H4 (cell line): ENCODE results near the gene U2AF1. TPM values are rescaled to one million over a fixed set of nuclear protein-coding genes. Genes with fewer than 3 reads are reported as not detected.
"Not testable (repeated sequence)": the region's sequence is repeated elsewhere in the genome, so short reads cannot be mapped to it uniquely, and the experiment has no call there.

ENCODE experiments used
- DNase-seq: peaks from one replicate; pipeline ENCODE4 v3.0.0-alpha.2; 2015; ENCODE audit warnings: low spot score
- total RNA-seq: library from RNA; depleted of rRNA; stranded (reverse); fragments of >200 nt; shearing (Covaris generic); gene quantifications from 2 replicates; pipeline ENCODE4 v1.2.3, GENCODE V29; 2014; rRNA removed

Gene U2AF1, protein sequence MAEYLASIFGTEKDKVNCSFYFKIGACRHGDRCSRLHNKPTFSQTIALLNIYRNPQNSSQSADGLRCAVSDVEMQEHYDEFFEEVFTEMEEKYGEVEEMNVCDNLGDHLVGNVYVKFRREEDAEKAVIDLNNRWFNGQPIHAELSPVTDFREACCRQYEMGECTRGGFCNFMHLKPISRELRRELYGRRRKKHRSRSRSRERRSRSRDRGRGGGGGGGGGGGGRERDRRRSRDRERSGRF
- total RNA-seq: 31.4 and 36.9 TPM in 2 replicates

DNA sequence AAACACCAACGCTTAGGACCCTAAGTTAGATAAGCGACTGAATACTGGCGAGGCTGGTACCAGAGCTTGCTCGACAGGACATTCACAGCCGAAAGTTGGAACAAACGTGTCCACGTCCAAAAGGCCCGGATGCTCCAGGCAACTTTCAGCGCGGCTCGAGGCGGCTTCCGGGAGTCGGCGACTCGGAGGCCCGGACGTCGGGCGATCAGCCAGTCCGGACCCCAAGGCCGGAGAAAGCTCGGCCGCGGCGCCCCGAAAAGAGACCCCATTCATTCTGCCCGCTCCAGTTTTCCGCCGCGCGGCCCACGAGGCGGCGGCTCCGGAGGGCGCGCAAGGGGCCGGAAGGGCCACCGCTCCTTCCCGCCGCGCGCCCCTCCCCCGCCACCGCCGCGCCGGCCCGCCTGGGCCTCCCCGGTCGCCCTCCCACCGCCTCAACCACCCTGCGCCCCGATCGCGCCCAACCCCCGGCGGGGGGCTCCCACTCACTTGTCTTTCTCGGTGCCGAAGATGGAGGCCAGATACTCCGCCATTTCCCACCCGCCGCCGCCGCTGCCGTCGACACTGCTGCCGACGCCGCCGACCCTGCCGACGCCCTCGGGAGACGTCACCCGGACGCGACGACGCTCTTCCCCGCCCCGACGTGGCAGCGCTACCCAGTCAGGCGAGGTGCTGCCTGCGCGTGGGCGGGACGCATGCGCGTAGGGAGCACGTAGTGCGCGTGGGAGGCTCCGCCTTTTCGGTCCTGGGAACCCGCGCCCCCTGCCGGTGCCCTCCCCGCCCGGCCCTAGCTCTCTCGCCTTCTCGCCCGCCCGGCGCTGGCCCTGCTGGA, at the start of gene U2AF1:
Gene U2AF1 (minus strand): TSS at position 606 of the 829 bp plus-strand sequence. CDS start 76 bp downstream, at position 530.
- DNase-seq: not testable (repeated sequence)

DNA sequence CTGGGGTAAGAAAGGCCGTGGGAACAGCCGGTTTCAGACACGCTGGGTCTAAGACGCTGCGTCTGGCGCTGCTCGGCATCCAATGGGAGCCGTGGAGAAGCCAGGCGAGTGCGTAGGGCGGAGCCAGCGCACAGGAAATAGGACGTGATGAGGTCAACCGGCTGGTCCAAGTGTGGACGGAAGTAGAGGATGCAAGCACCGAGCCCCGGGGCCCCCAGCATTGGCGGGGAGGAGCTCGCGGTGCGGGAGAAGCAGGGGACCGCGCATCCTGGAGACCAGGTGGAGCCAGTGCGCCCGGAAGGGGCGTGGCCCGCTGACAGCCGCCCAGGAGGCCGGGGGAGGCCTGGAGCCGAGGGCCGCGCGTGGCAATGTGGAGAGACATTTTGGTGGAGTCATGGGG, 46.2 kb upstream of the U2AF1 start:
- not testable (repeated sequence) for DNase-seq

DNA sequence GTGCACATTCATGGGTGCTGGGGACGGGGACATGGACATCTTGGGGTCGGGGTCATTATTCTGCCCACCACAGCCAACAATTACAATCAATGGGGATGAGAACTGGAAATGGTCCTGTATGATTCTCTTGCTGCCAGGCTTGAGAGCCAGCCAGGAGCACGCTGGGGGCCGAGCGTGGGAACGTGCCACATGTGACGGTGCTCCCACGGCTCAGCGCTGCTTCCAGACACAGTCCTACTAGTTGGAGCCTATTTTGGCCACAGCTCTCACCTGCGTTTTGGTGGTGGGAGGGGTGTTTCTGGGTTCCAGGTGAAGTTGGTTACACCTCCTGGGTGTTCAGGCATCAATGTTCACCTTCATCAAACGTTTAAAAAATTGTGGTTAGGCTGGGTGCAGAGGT, 42.0 kb upstream of the U2AF1 start:
- not testable (repeated sequence) for DNase-seq

DNA sequence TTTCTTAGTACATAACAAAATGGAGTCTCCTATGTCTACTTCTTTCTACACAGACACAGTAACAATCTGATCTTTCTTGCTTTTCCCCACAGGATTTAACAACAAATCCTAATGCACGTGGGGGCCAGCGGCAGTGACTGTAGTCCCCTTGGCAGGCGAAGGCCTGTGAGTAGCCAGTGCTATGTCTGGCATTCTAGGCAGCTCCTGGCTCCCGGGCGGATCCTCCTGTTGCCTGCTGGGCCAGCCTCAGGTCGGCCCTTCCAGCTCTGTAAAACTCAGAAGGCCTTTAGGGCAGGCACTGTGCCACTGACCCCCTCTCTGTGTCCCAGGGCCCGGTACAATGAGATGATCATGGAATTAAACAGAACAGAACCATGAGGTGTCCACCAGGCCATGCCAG, 40.6 kb upstream of the U2AF1 start:
- DNase-seq: not testable (repeated sequence)

DNA sequence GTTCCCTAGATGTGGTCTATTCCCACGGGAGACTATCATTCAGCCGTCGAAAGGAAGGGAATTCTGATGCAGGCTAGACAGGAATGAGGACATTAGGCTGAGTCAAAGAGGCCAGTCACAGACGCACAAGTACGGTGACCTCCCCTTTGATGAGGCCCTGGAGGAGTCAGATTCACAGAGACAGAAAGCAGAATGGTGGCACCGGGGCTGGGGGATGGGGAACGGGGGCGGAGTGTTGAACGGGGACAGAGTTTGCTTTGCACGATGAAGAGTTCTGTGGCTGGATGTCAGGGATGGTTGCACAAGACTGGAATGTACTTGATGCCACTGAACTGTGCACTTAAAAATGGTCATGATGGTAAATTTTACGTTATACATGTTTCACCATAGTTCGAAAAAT, 39.3 kb upstream of the U2AF1 start:
- DNase-seq: not testable (repeated sequence)

DNA sequence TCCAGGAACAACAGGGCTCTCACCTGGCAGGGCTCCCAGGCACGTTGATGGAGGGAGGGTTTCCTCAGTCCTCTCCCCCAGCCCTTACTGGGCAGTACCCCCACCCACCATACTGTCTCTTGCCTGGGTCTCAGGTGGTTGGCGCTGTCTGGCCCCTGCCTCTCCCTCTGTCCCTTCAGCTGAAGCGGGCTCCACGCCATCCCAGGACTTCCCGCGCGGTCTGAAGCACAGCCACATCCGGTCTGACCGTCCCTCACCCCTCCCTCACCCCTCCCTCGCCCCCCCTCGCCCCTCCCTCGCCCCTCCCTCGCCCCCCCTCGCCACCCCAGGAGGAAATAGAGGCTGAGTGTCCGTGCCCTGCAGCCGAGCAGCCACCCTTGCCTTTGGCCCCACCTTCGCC, 34.0 kb upstream of the U2AF1 start:
- not testable (repeated sequence) for DNase-seq

DNA sequence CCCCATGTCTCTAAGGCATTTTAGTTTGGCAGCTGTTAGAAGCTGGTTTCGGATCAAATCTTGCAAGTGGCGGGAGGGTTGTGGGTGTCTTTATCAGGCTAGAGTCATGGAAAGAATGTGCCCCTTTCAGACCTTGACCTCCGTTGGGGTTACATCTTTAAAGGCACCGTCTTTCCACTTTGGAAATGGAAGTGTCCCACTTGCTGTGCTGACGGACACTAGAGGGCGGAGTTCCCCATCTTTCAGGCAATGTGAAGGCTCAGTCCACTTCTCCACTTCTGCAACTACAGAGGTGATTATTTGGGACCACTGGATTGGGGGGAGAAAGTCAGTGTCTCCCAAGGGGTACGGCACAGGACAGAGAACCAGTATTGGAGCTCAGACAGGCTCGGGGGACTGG, 31.6 kb upstream of the U2AF1 start:
- DNase-seq: not testable (repeated sequence)

DNA sequence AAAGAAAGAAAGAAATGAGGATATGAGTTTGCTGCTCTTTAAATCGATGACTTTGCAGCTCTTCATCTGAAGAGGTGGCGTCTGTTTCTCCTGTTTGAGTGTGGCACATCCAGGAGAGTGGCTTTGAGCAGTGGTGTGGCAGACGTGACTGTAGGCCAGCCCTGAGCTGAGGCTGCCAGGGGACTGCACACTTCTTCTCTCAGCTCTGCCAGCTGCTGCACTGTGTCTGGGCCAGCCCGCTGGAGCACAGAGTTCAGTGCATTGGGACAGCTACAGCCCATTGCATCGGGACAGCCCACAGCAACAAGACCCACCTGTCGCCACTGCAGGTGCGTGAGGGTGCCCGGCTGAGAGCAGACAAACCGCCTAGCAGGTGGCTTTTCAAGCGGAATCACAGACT, 27.1 kb upstream of the U2AF1 start:
- DNase-seq: not testable (repeated sequence)

DNA sequence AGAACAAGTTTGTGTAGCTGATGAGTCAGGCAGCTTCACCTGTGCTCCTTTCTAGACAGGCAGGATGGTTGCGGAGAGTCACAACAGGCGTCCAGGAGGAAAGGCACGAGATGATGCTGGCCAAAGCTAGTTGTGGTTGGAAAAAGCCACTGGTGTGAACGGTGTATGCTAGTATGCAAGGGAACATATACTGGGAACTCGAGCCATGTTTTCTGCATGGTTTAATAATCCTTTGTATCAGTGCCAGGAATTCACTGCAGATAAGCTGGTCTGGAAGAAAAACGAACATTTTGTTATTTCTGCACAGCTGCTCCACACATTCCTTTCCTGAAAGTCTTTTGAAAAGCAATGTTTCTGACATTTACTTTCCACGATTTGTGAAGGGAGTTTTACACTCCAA, 22.7 kb upstream of the U2AF1 start:
- not testable (repeated sequence) for DNase-seq

DNA sequence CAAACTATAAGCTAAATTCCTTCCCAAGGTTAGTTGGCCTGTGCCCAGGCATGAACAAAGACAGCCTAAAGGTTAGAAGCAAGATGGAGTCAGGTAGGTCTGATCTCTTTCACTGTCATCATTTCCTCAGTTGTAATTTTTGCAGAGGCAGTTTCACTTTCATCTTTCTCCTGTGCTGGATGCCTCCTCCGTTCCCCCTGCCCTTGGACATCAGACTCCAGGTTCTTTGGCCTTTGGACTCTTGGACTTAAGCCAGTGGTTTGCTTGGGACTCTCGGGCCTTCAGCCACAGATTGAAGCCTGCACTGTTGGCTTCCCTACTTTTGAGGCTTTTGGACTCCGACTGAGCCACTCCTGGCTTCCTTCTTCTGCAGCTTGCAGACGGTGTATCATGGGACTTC, 8.6 kb upstream of the U2AF1 start:
- DNase-seq: not testable (repeated sequence)

DNA sequence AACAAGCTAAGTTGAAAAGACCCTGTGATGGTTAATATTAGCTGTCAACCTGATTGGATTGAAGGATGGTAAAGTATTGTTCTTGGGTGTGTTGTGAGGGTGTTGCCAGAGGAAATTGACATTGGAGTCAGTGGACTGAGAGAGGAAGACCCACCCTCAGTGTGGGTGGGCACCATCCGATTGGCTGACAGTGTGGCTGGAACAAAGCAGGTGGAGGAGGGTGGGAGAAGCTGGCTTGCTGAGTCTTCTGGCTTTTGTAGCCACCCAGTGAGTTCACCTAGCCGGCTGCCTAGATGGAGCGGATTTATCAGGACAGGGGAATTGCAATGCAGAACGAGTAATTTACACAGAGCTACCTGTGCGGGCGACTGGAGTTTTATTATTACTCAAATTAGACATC, 7.1 kb upstream of the U2AF1 start:
- not testable (repeated sequence) for DNase-seq

DNA sequence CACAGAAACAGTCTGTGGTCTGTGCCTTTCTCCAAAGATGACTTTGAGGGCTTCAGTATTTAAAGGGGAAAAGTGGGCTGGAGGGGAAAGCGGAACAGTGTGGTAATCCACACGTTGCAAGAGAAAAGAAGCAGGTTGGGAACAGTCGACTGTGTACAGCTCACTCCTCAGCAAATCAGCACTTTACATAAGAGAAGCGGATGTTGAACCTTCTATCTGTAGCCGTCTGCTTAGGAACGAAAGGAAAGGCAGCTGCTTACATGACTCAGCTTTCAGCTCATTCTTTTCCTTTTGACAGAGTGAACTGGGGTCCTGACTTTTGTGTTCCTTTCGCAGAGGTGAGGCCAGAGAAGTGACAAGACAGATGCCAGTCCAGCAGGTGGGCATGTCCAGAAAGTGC, 1.6 kb upstream of the U2AF1 start:
- not testable (repeated sequence) for DNase-seq

DNA sequence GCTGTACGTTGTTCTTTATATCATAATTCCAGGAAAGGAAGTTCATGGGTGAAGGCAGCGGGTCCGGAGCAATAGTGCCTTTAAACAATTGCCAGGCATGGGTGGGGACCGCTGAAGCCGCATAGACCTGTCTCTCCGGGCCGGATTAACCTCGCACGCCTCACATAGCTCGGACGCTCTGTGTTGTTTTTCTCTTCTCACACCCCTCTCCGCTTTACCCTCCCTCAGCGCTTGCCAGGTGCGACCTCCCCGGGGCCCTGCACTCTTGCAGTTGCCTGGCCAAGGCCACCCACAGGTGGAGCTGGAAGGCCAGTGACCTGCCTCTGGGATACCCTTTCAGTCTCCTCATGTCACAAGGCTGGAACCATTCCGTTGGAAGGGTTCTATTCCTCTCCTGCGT, 807 bp upstream of the U2AF1 start:
- DNase-seq: not testable (repeated sequence)

DNA sequence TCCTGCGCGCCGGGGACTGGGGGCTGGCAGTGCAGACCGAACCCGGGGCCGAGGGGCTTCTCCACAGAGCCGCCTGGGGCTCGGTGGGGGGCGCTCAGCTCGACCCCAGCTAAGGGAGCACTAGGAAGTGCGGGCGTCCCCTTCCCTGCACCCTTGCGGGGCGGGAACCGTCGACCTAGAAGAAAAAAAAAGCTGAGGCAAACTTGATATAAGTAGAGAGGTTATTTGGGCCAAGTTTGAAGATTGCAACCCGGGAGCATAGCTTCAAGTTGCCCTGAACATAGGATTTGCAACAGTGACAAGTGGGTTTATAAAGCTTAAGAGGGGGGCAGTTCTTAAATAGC, 396 bp upstream of the U2AF1 start:
- DNase-seq: not testable (repeated sequence)

DNA sequence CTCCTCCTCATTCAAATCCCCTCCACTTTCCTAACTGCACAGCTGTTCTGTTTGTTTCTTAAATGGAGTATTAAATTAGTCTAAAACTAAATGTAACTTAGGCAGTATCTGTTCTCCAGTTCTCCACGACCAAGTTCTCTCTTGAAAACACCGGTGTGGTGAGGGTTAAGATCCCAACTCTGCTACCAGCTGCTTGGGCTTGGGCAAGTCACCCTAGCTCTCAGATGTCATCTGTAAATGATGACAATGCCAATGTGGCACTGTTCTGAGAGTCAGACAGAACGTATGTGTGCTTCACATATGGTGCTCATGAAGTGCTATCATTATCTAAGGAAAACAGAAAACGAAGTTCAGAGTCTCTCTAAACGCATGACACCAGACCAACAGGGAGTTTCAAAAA, 2.7 kb downstream of the U2AF1 start:
- DNase-seq: not testable (repeated sequence)

DNA sequence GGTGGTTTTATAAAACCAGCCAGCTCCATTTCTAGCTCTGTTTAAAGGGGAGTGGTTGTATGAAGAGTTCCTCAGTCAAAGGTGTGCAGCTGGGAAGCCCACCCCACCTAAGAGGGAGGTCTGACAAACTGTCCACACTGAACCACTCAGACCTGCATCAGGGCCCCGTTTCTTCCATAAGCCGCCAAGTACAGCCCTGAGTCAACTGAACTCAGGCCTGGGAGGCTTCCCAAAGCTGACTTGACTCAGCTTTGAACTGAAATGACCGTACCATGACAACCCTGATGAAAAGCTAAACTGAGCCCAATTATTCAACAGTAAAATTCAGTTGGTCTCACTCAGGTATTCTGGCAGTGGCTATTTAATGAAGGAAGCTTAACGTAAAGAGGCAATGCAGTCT, 5.1 kb downstream of the U2AF1 start:
- DNase-seq: not testable (repeated sequence)

DNA sequence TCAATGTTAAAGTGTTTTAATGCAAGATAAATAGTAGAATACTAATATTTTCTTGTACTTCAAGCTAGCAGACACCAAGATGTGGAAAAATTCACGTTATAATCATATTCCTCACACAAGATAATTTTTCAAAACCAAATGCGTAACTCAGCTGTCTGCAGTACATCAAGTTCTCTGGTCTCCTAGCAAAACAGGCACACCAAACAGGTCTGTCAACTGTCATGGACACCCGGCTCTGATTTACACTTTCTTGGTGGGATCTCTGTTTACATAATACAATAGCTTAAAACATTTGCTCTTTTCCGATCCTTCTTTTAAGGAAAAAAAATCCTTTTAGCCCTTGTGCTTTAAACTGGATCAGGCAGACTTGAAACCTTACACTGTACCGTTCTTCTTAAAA, 5.7 kb downstream of the U2AF1 start:
- DNase-seq: not testable (repeated sequence)

DNA sequence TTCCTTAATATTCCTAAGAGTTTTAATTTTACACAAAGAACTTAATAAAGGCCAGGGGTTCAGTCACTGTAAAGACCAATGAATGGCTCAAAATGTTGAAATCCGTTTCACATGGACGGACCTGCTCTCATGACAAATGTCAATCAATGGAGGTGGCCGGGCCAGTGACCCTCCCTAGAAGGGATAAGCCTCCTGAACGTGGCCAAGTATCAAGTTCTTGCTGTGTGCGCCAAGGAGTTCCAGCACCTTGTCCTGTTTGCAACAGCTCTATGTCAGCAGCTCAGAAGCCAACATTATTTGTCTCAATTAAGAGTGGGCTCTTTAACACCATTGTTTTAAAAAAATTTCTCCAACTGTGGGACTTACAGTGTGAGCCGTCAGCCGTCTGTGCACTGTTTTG, 6.4 kb downstream of the U2AF1 start:
- DNase-seq: not testable (repeated sequence)

DNA sequence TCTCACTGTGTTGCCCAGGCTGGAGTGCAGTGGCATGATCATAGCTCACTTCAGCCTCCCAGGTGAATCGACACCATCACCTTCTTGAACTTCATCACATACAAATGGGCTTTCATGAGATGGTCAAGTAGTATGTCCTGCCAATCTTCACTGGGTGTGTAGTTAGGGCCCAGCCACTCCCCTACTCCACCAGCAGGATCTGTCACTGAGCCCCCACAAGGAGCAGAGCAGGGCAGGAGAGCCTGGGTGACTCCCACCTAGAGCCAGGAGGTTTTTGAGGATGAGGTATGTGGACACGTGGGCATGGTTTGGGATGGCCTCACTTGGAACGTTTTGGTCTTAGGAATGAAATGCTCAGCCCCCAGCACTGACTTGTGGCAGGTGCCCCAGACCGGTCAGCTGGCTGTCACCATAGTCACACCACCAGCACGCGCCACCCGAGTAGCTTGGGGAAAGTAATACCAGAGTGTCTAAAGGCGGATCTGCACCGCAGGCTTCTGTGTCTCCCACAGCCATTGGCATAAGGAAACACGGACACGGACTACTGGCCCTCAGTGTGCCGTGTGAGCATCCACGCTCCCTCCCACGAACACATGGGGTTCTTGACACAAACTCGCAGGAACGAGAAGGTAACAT, 15.3 kb downstream of the U2AF1 start:
- not testable (repeated sequence) for DNase-seq

DNA sequence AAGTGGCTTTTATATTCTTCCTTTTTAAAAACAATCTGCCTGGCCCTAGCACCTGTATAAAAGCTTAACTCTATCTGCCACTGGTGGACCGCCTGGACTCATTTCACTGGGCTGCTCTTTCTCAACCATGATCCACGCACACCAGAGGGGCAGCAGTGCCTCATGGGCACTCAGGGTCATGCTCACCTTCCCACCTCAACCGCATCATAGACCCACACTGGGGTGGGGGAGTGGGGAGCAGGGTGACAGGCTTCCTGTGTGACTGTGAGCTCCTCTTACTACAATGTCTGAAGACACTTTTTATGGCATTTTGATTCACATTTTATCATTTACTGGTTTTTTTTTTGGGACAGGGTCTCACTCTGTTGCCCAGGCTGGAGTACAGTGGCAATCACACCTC, 16.4 kb downstream of the U2AF1 start:
- DNase-seq: not testable (repeated sequence)

DNA sequence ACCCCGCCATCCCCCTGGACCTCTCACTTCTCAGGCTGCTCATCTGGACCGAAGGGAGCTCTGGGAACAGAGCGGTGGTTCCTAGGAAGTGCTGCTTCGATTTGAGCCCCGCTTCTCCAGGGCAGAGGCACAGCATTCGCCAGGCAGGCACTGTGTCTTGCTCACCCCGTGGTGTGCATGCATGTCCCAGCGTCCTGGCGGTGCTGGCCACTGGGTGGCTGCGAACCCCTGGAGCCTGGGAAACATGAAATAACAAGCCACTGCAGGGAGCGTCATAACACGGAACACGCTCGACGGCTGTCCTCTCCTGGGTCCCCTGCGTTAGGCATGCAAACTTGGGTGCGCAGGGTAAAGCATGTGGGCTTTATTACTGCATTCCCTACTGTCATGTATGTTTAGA, 17.9 kb downstream of the U2AF1 start:
- DNase-seq: not testable (repeated sequence)

DNA sequence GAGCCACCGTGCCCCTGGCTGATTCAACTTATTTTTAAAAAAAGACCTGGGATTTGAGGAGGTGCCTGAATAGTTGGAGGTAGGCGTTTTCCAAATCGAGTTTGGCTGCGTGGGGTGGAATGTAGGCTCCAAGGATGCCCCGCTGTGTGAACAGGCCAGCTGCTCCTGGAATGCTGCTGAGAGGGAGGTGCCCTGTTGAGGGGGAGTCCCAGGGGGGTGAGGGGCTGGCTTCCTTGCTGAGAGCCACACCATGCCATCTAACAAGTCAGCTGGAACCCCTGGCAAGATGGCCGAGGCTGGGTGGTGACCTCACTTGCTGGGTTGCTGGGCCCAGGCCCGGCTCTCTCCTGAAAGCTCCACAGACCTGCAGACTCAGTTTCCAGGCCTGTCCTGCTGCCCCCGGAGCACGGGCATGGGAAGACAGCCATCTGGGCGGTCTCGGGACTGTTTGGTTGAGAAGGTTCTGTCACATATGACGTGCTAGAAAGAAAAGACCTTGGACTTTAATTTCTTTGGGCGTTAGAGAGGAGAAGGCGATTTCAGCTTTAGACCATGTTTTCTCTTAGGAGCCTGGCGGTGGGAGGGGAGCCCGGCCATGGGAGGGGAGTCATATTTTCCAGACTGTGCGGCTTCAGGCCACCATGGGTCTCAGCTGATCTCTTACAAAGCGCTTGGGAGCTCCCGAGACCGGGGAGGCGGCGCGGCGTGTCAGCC, 24.6 kb downstream of the U2AF1 start:
- not testable (repeated sequence) for DNase-seq
